AG04450 (cell line): ENCODE results near the gene NDEL1. TPM values are rescaled to one million over a fixed set of nuclear protein-coding genes. Genes with fewer than 3 reads are reported as not detected.
A peak's percentile ranks its signal among the peaks of the same experiment; 100 is the strongest.

Source experiments
- CTCF ChIA-PET: fragments of 300-600, 350-600 bp; formaldehyde crosslinking; extraction: SDS; loops from one replicate; lab custom pipeline; 2022; ENCODE audit warnings: antibody characterized with exemption, inconsistent platforms; lab: Charles Lee
- POLR2A ChIA-PET: fragments of 350-600 bp; formaldehyde crosslinking; extraction: SDS; loops from one replicate; lab custom pipeline; 2021; ENCODE audit warnings: antibody characterized with exemption, inconsistent platforms; lab: Yijun Ruan, JAX
- DNase-seq: peaks from one replicate; pipeline ENCODE4 v3.0.0-alpha.2; 2011; ENCODE audit warnings: low read depth, low spot score
- H3K27ac ChIP-seq: one replicate; pipeline ENCODE4 v1.5.1; 2012; ENCODE audit warnings: low read depth, low read length, control low read depth
- H3K27me3 ChIP-seq: one replicate; pipeline ENCODE4 v1.6.0; 2012; ENCODE audit warnings: low read length; ENCODE audit not compliant: control insufficient read depth, insufficient read depth
- H3K4me3 ChIP-seq: 2 replicates; pipeline ENCODE4 v1.5.1; 2011; ENCODE audit warnings: mild to moderate bottlenecking, low read depth, low read length, control low read depth
- H3K9me3 ChIP-seq: 2 replicates; pipeline ENCODE4 v1.5.1; 2012; ENCODE audit warnings: low read length; ENCODE audit not compliant: control insufficient read depth, insufficient read depth
- CTCF ChIP-seq: IDR thresholded peaks from 2 replicates; pipeline ENCODE4 v1.5.1; 2011; ENCODE audit warnings: low read depth, low read length, control low read depth, inconsistent platforms
- polyA plus RNA-seq: library from polyadenylated mRNA; depleted of rRNA; stranded (reverse); fragments of >200 nt; gene quantifications from 2 replicates; pipeline ENCODE4 v1.2.3, GENCODE V29; 2011

The NDEL1 gene
- polyA plus RNA-seq, 1 experiment, result 74.7 TPM

GRCh38 chr17:8485491-8485890, 49.8 kb downstream of the NDEL1 start:
- TF ChIP-seq CTCF, result no peak
- Histone ChIP-seq H3K4me3 (no peak overlapping the region), H3K27ac (no peak overlapping the region), H3K9me3 (peaks cover 4% of the 10 kb centered on the region; the same call in 1 of the 2 replicates), H3K27me3 (no peaks in the 10 kb centered on the region)
- DNase-seq, result no peak
- ChIA-PET CTCF (no interaction called here), POLR2A (interaction anchor here (0.6 kb wide), 1 partner anchor 275 kb away, joined by 3 read pairs; the partner anchor contains the start of gene AURKB)

GRCh38 chr17:8487130-8487645, 51.5 kb downstream of the NDEL1 start:
- H3K27ac ChIP-seq, result no peak overlapping the region
- no peak for TF ChIP-seq CTCF
- no peaks in the 10 kb centered on the region; the same call in 1 of the 2 replicates for H3K9me3 ChIP-seq
- H3K4me3 ChIP-seq, result no peak overlapping the region
- H3K27me3 ChIP-seq, result no peaks in the 10 kb centered on the region
- ChIA-PET CTCF (interaction anchor here (2.1 kb wide), 1 partner anchor 77 kb away, joined by 5 read pairs; no protein-coding TSS in a partner anchor), POLR2A (no interaction called here)
- no peak for DNase-seq

DNA sequence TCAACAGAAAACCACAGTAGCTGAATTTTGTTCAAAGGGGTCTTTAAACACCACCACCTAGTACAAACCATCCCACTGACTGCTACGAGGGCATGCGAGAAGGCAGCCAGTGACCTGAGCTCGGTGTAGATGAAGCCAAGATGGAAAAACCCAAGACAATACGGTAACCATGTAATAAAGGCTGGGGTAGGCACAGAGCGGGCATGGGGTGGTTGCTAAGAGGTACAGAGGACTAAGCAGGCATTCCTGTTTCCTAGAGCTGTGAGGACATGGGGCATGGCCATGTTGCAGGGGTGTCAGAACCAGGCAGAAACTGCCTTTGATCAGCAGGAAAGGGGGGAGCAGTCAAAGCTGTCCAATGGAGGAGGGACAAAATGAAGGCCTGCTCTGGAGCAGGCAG, 52.1 kb downstream of the NDEL1 start:
- H3K27me3 ChIP-seq, result no peaks in the 10 kb centered on the region
- H3K27ac ChIP-seq, result peak overlapping the region; percentile 84
- H3K4me3 ChIP-seq, result no peak overlapping the region
- POLR2A ChIA-PET, result no interaction called here
- no peak for DNase-seq
- no peaks in the 10 kb centered on the region; the same call in 1 of the 2 replicates for H3K9me3 ChIP-seq
- CTCF ChIA-PET, result interaction anchor here (2.1 kb wide), 1 partner anchor 78 kb away, joined by 5 read pairs; no protein-coding TSS in a partner anchor
- TF ChIP-seq CTCF, result no peak

DNA sequence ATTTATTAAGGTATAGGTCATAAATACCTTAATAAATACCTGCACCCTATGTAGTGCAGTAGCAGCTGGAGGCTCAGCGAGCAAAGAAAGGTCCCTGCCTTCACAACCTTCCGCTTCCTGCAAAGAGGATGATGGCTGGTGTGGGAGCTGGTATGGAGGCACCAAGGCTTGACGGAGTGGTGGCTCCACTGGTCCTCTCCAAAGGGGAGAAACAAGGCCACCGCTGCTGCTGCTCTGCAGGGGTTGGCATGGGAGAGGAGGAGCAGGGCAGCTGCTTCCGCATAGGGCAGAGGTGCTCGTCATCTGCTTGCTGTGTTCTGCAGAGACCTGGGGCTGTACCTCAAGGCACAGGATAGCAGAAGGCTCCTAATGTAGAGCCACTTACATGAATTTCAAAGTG, 52.8 kb downstream of the NDEL1 start:
- no peaks in the 10 kb centered on the region for H3K27me3 ChIP-seq
- no peaks in the 10 kb centered on the region; the same call in 1 of the 2 replicates for H3K9me3 ChIP-seq
- TF ChIP-seq CTCF, result no peak
- DNase-seq, result no peak
- CTCF ChIA-PET, result interaction anchor here (1.0 to 2.1 kb wide), 2 partner anchors 78 to 297 kb away, joined by 3 to 5 read pairs; no protein-coding TSS in a partner anchor
- H3K4me3 ChIP-seq, result no peak overlapping the region
- POLR2A ChIA-PET, result interaction anchor here (1.0 to 1.5 kb wide), 2 partner anchors 9 to 53 kb away, joined by 4 to 6 read pairs; partner anchors contain the start of gene NDEL1
- H3K27ac ChIP-seq, result peak overlapping the region; percentile 84

- POLR2A ChIA-PET, result interaction anchor here (0.6 to 1.5 kb wide), 4 partner anchors 10 to 103 kb away, joined by 3 to 6 read pairs (median 4); partner anchors contain the start of gene NDEL1
- Histone ChIP-seq H3K27ac (peak overlapping the region; percentile 84), H3K27me3 (no peaks in the 10 kb centered on the region), H3K9me3 (no peaks in the 10 kb centered on the region; the same call in 1 of the 2 replicates), H3K4me3 (no peak overlapping the region)
- TF ChIP-seq CTCF, result no peak
- CTCF ChIA-PET, result interaction anchor here (1.0 to 2.1 kb wide), 2 partner anchors 79 to 297 kb away, joined by 3 to 5 read pairs; no protein-coding TSS in a partner anchor
- peak; percentile 90 for DNase-seq
These were observed 53.2 kb downstream of the NDEL1 start for GRCh38 chr17:8488901-8489300.
